GM12891 (cell line): ENCODE data around the gene HNRNPM.

Experiments used
- PAX5 ChIP-seq: IDR thresholded peaks from 2 replicates; pipeline ENCODE4 v1.6.1; 2011; ENCODE audit warnings: low read length, moderate library complexity, mild to moderate bottlenecking; ENCODE audit not compliant: insufficient read depth, severe bottlenecking
- POLR2A ChIP-seq: IDR thresholded peaks from 2 replicates; pipeline ENCODE4 v1.6.1; 2011; ENCODE audit warnings: low read depth, low read length, control low read depth
- POLR2AphosphoS5 ChIP-seq: IDR thresholded peaks from 2 replicates; pipeline ENCODE4 v1.6.1; 2011; ENCODE audit warnings: low read depth, low read length, control low read depth
- POU2F2 ChIP-seq: IDR thresholded peaks from 2 replicates; pipeline ENCODE4 v1.6.1; 2011; ENCODE audit warnings: low read depth, mild to moderate bottlenecking, control low read depth, low read length, moderate library complexity
- SPI1 ChIP-seq: IDR thresholded peaks from 2 replicates; pipeline ENCODE4 v1.6.1; 2011; ENCODE audit warnings: low read depth, low read length, control low read depth
- TAF1 ChIP-seq: IDR thresholded peaks from 2 replicates; pipeline ENCODE4 v1.6.1; 2011; ENCODE audit warnings: low read depth, low read length, control low read depth

GRCh38 chr19:8456064-8456463 lies 11.3 kb downstream of the HNRNPM start:
- TF ChIP-seq POLR2A (no peak), TAF1 (no peak), POLR2AphosphoS5 (no peak), POU2F2 (no peak), SPI1 (no peak), PAX5 (no peak)
